ENCODE data around the gene BCAN. TPM values are rescaled to one million over a fixed set of nuclear protein-coding genes. Genes with fewer than 3 reads are reported as not detected.

The BCAN gene
- polyA plus RNA-seq, 1 donor (not counting 4 experiments of a cell fraction or from before 2014, with no cell fraction given), result not detected

GRCh38 chr1:156670359-156670758 lies 28.4 kb downstream of the BCAN start:
- Histone ChIP-seq H3K27ac (ENCODE audit: control insufficient read depth, insufficient read depth, low read length) (no peak overlapping the region), H3K9me3 (ENCODE audit: control insufficient read depth, low read depth, low read length) (no peaks in the 10 kb centered on the region), H3K4me2 (ENCODE audit: control insufficient read depth, extremely low read depth, insufficient read depth, low read depth, low read length) (no peak overlapping the region), H2AFZ (ENCODE audit: control insufficient read depth, low read length) (no peak overlapping the region), H3K4me1 (ENCODE audit: control insufficient read depth, extremely low read depth, insufficient read depth, low read length) (no peaks in the 10 kb centered on the region), H3K9me1 (ENCODE audit: control insufficient read depth, extremely low read depth, insufficient read depth, low read length) (no peaks in the 10 kb centered on the region), H3K27me3 (ENCODE audit: control insufficient read depth, extremely low read depth, insufficient read depth, low read length) (peaks cover 46% of the 10 kb centered on the region), H3K4me3 (ENCODE audit: control insufficient read depth in 2 of 3, extremely low read depth in 1 of 3, insufficient read depth in 2 of 3, low read depth in 1 of 3, low read length in 3 of 3) (no peak overlapping the region), H4K20me1 (ENCODE audit: control insufficient read depth, extremely low read depth, insufficient read depth, low read length) (no peaks in the 10 kb centered on the region), H3K36me3 (ENCODE audit: control insufficient read depth in 2 of 2, extremely low read depth in 1 of 2, insufficient read depth in 2 of 2, low read length in 2 of 2) (no peaks in the 10 kb centered on the region), H3K79me2 (ENCODE audit: control insufficient read depth, insufficient read depth, low read length) (no peaks in the 10 kb centered on the region), H3K9ac (ENCODE audit: control insufficient read depth, extremely low read depth, insufficient read depth, low read length) (no peak overlapping the region)
- FAIRE-seq (no peak), DNase-seq (ENCODE audit: low read depth, low spot score) (no peak)
- dilution Hi-C loops (cut with MboI; ENCODE audit: extremely low pct_ligation_motif_present, low sequenced_read_pairs), result no loop called here
- TF ChIP-seq EZH2 (IDR thresholded peaks at IDR 0.05; ENCODE audit: low read length), result no peak
- TF ChIP-seq, protein P1, sequence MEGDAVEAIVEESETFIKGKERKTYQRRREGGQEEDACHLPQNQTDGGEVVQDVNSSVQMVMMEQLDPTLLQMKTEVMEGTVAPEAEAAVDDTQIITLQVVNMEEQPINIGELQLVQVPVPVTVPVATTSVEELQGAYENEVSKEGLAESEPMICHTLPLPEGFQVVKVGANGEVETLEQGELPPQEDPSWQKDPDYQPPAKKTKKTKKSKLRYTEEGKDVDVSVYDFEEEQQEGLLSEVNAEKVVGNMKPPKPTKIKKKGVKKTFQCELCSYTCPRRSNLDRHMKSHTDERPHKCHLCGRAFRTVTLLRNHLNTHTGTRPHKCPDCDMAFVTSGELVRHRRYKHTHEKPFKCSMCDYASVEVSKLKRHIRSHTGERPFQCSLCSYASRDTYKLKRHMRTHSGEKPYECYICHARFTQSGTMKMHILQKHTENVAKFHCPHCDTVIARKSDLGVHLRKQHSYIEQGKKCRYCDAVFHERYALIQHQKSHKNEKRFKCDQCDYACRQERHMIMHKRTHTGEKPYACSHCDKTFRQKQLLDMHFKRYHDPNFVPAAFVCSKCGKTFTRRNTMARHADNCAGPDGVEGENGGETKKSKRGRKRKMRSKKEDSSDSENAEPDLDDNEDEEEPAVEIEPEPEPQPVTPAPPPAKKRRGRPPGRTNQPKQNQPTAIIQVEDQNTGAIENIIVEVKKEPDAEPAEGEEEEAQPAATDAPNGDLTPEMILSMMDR (optimal IDR thresholded peaks at IDR 0.05 in 1 of 3, IDR thresholded peaks at IDR 0.05 in 1 of 3, conservative IDR thresholded peaks at IDR 0.05 in 1 of 3; ENCODE audit: extremely low read depth in 1 of 3, insufficient read depth in 2 of 3, low read length in 3 of 3), result no peak

GRCh38 chr1:156670791-156671190 lies 28.9 kb downstream of the BCAN start:
- Histone ChIP-seq H3K36me3 (ENCODE audit: control insufficient read depth in 2 of 2, extremely low read depth in 1 of 2, insufficient read depth in 2 of 2, low read length in 2 of 2) (no peaks in the 10 kb centered on the region), H4K20me1 (ENCODE audit: control insufficient read depth, extremely low read depth, insufficient read depth, low read length) (no peaks in the 10 kb centered on the region), H3K9me1 (ENCODE audit: control insufficient read depth, extremely low read depth, insufficient read depth, low read length) (no peaks in the 10 kb centered on the region), H3K4me1 (ENCODE audit: control insufficient read depth, extremely low read depth, insufficient read depth, low read length) (no peaks in the 10 kb centered on the region), H2AFZ (ENCODE audit: control insufficient read depth, low read length) (no peak overlapping the region), H3K9ac (ENCODE audit: control insufficient read depth, extremely low read depth, insufficient read depth, low read length) (no peak overlapping the region), H3K79me2 (ENCODE audit: control insufficient read depth, insufficient read depth, low read length) (no peaks in the 10 kb centered on the region), H3K4me2 (ENCODE audit: control insufficient read depth, extremely low read depth, insufficient read depth, low read depth, low read length) (no peak overlapping the region), H3K27ac (ENCODE audit: control insufficient read depth, insufficient read depth, low read length) (no peak overlapping the region), H3K9me3 (ENCODE audit: control insufficient read depth, low read depth, low read length) (no peaks in the 10 kb centered on the region), H3K4me3 (ENCODE audit: control insufficient read depth in 2 of 3, extremely low read depth in 1 of 3, insufficient read depth in 2 of 3, low read depth in 1 of 3, low read length in 3 of 3) (no peak overlapping the region), H3K27me3 (ENCODE audit: control insufficient read depth, extremely low read depth, insufficient read depth, low read length) (peaks cover 50% of the 10 kb centered on the region)
- no peak for FAIRE-seq
- DNase-seq (ENCODE audit: low read depth, low spot score), result no peak
- dilution Hi-C loops (cut with MboI; ENCODE audit: extremely low pct_ligation_motif_present, low sequenced_read_pairs), result no loop called here
- TF ChIP-seq EZH2 (IDR thresholded peaks at IDR 0.05; ENCODE audit: low read length), result no peak
- TF ChIP-seq, protein P1 (optimal IDR thresholded peaks at IDR 0.05 in 1 of 3, IDR thresholded peaks at IDR 0.05 in 1 of 3, conservative IDR thresholded peaks at IDR 0.05 in 1 of 3; ENCODE audit: extremely low read depth in 1 of 3, insufficient read depth in 2 of 3, low read length in 3 of 3), result no peak

Data from keratinocyte (primary cell).